Raji (cell line): ENCODE data around the gene RAD51D.

Experiments used
- POLR2A ChIP-seq: IDR thresholded peaks from 2 replicates; pipeline ENCODE4 v1.6.1; 2011; ENCODE audit warnings: low read depth, low read length, control low read depth; ENCODE audit not compliant: insufficient read depth

Gene RAD51D

GRCh38 chr17:35064516-35065215 is 55.0 kb downstream of the RAD51D start:
- no peak for TF ChIP-seq POLR2A

GRCh38 chr17:35063514-35064223 is 56.0 kb downstream of the RAD51D start, which contains the start of gene RFFL:
RFFL (minus strand) TSS chr17:35063707; CDS start chr17:35026553, 37,154 bp downstream.
- peak; percentile 56; the same call in 1 of the 2 replicates for TF ChIP-seq POLR2A

GRCh38 chr17:35062308-35062707 is 57.4 kb downstream of the RAD51D start:
- TF ChIP-seq POLR2A, result no peak

- TF ChIP-seq POLR2A, result no peak
These were observed 62.2 kb downstream of the RAD51D start for GRCh38 chr17:35057332-35057915.

- no peak for TF ChIP-seq POLR2A
These were observed 63.6 kb downstream of the RAD51D start for GRCh38 chr17:35056013-35056412.

DNA sequence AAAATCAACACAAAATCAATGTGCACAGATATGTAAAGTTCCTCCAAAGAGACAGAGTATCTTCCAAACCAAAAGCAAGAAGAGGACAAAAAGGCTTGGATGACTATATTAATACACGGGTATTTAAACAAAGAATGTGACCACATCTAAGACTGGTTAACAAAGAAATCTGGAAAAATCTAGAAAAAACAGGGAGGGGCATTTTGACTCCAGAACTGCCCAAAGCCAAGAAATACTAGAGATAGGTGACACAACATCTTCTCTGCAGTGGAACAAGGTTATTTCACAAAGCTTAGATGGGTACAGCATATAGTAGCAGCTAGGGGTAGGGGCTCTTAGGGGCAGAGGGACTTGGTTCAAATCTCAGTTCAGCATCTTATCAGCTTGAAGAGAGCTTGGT is 66.5 kb downstream of the RAD51D start:
- TF ChIP-seq POLR2A, result no peak

- TF ChIP-seq POLR2A, result no peak
These were observed 66.9 kb downstream of the RAD51D start for GRCh38 chr17:35052780-35053179.

GRCh38 chr17:35052241-35052610 is 67.4 kb downstream of the RAD51D start:
- no peak for TF ChIP-seq POLR2A

DNA sequence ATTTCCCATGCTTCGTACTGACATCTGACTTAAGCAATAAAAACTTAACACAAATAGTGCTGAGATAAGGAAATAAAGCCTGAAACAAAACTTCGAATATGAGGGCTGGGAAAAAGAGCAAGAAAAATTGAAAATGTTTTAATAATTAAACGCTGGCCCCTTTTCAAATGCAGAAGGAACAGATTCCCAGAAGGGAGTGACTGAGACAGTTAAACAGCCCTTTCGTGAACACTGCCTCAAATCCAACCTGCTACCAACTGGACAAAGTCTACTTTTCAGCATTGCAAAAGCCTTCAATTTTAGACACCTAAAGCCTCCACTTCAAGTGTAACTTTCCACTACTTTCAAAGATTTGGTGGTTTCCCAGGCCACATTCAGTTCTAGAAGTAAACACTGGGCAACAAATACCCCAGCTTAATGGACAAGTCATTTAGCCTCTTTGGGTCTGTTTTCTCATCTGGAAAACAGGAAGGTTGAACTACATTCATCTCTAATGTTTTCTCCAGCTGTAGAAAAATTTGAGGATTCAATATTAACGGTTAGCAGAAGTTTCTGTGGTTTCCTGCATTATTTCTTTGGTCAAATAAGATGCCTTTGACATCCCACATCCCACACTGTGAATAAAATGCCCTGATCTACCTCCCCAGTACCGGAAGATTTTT is 68.0 kb downstream of the RAD51D start:
- TF ChIP-seq POLR2A, result no peak

GRCh38 chr17:35051183-35051578 is 68.5 kb downstream of the RAD51D start:
- TF ChIP-seq POLR2A, result 0 out of 2 replicates have a peak, but pooled peaks have one; percentile 14

GRCh38 chr17:35050170-35050569 is 69.5 kb downstream of the RAD51D start:
- TF ChIP-seq POLR2A, result no peak

DNA sequence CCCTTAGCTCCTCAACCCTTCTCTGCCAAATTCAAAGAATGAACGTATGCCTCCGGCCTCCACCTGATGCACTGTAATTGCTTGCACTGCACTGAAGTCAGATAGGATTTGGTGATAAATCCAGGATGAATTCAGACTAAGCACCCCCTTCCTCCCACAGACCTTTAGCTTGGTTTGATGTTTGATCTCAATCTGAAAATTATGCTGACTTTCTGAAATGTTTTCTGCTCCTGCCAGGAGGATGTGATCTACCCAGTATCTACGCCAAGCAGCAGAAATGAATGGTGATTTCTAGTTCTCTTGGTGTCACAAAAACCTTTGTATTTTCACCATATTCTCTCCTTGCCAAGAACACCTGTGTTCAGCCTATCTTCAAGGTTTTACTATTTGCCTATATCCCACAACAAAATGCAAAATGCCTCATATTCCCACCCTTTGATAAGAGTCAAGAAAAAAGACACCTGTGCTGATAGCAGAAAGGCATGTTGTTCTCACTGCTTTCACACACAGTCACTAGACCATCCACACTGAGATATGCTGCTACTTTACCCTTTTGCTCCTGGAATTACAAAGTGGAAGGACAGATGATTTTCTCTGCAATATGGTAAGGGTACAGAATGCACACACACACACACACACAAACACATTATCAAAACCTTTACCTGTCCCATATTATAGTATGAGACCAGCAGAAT is 70.8 kb downstream of the RAD51D start:
- no peak for TF ChIP-seq POLR2A

GRCh38 chr17:35046740-35047283 is 72.8 kb downstream of the RAD51D start:
- TF ChIP-seq POLR2A, result 0 out of 2 replicates have a peak, but pooled peaks have one; percentile 16

DNA sequence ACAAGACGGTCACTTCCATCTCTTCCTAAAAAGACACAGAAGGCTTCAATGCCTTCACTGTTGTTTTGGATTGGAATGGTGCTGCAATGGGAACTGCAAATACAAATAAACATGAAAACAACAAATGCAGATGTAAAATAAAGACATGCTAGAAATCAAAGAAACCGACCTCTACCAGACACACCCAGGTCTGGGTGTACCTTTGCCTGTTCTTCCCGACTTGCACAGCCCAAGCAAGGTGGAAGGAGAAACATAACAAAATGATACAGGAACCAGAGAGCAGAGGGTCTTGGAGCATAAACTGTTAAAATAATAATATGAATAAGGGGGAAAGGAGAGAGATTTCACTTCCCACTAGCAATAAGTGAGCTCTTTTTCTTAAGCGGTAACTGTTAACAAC is 73.4 kb downstream of the RAD51D start:
- no peak for TF ChIP-seq POLR2A

GRCh38 chr17:35044181-35044580 is 75.5 kb downstream of the RAD51D start:
- TF ChIP-seq POLR2A, result no peak
